Effector CD8-positive, alpha-beta T cell (primary cell): ENCODE measurements around the gene OSER1.
A peak's percentile ranks its signal among the peaks of the same experiment; 100 is the strongest.
"Not testable (repeated sequence)": the region's sequence is repeated elsewhere in the genome, so short reads cannot be mapped to it uniquely, and the experiment has no call there.

Experiments
- DNase-seq: peaks from one replicate; lab custom pipeline; 2025; lab: John Stamatoyannopoulos, UW

Gene OSER1

GRCh38 chr20:44200983-44201382 is 9.6 kb downstream of the OSER1 start:
- DNase-seq: no peak

- no peak for DNase-seq
These were observed 10.2 kb downstream of the OSER1 start for GRCh38 chr20:44200371-44200770.

GRCh38 chr20:44199877-44200276 is 10.7 kb downstream of the OSER1 start:
- DNase-seq: no peak

GRCh38 chr20:44198872-44199271 is 11.7 kb downstream of the OSER1 start:
- DNase-seq: no peak

- no peak for DNase-seq
These were observed 14.3 kb downstream of the OSER1 start for GRCh38 chr20:44196271-44196670.

GRCh38 chr20:44195605-44196004 is 15.0 kb downstream of the OSER1 start:
- no peak for DNase-seq

- DNase-seq: no peak
These were observed 16.8 kb downstream of the OSER1 start for GRCh38 chr20:44193801-44194200.

- not testable (repeated sequence) for DNase-seq
These were observed 18.9 kb downstream of the OSER1 start for GRCh38 chr20:44191640-44192039.

- DNase-seq: peak; percentile 8
These were observed 20.2 kb downstream of the OSER1 start for GRCh38 chr20:44190197-44190852.

GRCh38 chr20:44188752-44189151 is 21.8 kb downstream of the OSER1 start:
- DNase-seq: no peak

GRCh38 chr20:44187772-44188709 is 22.5 kb downstream of the OSER1 start:
- DNase-seq: no peak

- no peak for DNase-seq
These were observed 23.4 kb downstream of the OSER1 start, which contains the start of gene JPH2 for GRCh38 chr20:44187054-44187771. Gene JPH2 (minus strand): TSS chr20:44187188. CDS start chr20:44186705, 483 bp downstream.

- DNase-seq: no peak
These were observed 23.9 kb downstream of the OSER1 start for GRCh38 chr20:44186674-44187053.

GRCh38 chr20:44186201-44186600 is 24.4 kb downstream of the OSER1 start:
- no peak for DNase-seq

- no peak for DNase-seq
These were observed 25.0 kb downstream of the OSER1 start for GRCh38 chr20:44185574-44185973.

- DNase-seq: no peak
These were observed 27.3 kb downstream of the OSER1 start for GRCh38 chr20:44183282-44183681.

GRCh38 chr20:44182863-44183262 is 27.7 kb downstream of the OSER1 start:
- no peak for DNase-seq

- DNase-seq: no peak
These were observed 28.3 kb downstream of the OSER1 start for GRCh38 chr20:44182135-44182765.

GRCh38 chr20:44181611-44182010 is 29.0 kb downstream of the OSER1 start:
- DNase-seq: no peak

GRCh38 chr20:44180814-44181213 is 29.8 kb downstream of the OSER1 start:
- no peak for DNase-seq

GRCh38 chr20:44176833-44177534 is 33.6 kb downstream of the OSER1 start:
- no peak for DNase-seq
